Stimulated activated CD8-positive, alpha-beta memory T cell treated with anti-CD3 and anti-CD28 coated beads, Interleukin-7, amount 100 ng/mL, for 4 hours (primary cell): ENCODE data around the gene YARS1.
"Not testable (repeated sequence)": the region's sequence is repeated elsewhere in the genome, so short reads cannot be mapped to it uniquely, and the experiment has no call there.

Source experiments
- DNase-seq, 2 donors: peaks; one replicate each; pipeline ENCODE4 v3.0.0-alpha.2; 2020; ENCODE audit warnings: low read depth in 2 of 2

Gene YARS1

DNA sequence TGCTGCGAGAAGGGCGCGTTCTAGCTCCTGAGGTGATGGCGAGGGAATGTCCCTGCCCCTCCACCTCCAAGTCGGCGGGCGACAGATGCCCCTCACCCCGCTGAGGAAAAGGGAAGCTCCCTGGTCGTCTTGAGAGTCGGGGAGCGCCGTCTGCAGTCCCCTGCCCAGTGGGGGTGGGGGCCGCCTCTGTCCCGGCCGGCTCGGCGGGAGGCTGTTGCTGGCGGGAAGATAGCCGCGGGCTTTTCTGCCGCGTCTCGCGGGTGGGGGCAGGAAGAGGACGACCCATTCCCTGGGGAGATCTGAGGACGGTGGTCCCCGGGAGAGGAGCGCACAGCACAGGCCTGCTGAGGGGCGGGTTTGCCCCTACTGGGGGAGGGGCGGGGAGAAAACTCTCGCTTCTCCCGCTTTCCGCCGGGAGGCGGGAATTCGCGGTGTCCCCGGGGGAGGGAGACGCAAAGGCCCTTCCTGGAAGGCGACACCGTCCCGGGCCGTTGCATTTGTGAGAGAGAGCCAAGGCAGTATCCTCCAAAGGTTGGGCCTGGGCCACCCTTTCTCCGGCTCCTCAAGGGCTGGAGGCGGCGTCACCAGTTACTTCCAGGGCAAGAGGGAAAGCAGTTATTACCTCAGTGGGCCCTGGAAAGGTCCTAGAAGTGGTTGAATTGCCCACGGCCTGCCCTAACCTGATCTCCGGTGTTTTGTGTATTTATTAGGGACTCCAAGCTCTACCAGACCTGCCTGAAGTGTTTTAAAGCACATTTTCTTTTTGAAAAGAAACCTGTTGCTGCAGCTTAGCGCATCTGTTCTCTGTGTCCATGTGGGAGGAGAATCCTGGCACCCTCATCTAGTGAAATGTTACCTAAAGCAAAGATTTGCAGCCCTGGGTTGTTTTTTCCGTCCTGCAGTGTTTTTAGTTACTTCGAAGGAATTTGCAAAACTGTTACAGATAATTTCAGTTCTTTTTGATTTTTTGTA lies 943 bp upstream of the YARS1 start:
- peak in 1 of 2 donors; percentile 16 for DNase-seq

DNA sequence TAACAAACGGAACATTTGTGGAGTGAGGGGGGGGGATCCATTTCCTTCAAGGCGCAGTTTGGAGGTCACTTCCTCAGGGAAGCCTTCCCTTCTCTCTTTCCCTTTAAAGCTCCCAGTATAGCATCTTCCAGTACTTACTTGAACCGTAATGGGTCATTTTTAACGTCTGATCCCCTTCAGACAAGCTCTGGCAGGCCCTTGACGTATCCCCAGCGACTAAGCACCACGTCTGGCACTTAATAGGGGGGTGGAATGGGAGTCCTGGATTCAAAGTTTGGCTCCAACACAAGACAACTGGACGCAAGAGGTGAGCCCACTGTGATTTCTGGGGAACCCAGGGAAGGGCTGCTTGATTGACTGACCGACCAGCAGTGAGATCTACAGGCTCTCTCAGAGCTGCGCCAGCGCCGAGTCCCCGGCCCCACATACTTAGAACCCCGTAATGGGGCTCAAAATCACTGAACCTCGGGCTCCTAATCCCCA lies 441 bp downstream of the YARS1 start:
- no peak for DNase-seq

DNA sequence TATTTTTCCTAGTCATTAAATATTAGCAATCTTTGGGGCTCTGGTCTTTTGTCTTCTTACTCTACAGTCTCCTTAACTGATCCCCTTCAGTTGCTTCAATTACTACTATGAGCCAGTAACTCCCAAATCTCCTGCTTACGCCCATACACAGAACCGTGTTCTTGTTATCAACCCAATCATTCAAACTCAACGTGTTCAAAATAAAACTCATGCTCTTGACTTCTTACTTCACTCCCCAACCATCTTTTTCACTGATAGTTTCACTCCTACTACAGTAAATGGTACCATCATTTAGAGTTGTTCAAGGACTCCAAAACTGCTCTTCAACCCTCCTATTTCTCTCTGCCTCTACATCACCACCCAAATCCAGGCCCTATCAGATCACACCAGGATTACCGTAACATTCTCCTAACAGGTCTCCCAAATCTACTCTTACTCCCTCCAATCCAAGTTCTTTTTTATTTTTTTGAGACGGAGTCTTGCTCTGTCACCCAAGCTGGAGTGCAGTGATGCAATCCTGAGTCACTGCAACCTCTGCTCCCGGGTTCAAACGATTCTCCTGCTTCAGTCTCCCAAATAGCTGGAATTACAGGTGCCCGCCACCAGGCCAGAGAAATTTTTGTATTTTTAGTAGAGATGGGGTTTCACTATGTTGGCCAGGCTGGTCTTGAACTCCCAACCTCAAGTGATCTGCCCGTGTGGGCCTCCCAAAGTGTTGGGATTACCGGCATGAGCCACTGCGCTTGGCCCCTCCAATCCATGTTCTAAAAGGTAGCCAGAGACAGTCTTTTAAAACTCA lies 3.0 kb downstream of the YARS1 start:
- DNase-seq, result no peak

DNA sequence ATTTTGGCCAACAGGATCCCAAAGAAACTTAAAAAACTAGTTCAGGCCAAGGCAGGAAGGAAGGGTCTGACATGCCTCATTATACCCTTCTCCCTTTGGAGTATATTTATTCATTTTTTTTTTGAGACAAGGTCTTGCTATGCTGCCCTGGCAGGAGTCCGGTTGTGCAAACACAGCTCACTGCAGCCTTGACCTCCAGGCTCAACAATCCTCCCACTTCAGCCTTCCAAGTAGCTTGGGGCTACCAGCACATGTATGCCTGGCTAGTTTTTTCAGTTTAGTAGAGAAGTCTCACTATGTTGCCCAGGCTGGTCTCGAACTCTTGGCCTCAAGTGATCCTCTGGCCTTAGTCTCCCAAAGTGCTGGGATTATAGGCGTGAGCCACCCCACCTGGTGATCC lies 5.2 kb downstream of the YARS1 start:
- no peak for DNase-seq

DNA sequence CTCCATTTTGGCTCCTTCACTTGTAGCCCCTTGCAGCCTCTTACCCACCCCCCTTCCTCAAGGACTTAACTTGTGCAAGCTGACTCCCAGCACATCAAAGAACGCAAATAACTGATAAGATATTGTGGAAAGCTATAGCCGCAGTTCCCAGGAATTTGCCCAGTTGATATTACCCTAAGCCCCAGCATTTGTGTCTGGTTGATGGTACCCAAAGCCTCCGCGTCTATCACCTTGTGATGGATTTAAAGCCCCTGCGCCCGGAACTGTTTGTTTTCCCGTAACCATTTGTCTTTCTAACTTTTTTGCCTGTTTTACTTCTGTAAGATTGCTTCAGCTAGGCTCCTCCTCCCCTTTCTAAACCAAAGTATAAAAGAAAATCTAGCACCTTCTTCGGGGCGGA lies 5.9 kb downstream of the YARS1 start:
- no peak for DNase-seq

DNA sequence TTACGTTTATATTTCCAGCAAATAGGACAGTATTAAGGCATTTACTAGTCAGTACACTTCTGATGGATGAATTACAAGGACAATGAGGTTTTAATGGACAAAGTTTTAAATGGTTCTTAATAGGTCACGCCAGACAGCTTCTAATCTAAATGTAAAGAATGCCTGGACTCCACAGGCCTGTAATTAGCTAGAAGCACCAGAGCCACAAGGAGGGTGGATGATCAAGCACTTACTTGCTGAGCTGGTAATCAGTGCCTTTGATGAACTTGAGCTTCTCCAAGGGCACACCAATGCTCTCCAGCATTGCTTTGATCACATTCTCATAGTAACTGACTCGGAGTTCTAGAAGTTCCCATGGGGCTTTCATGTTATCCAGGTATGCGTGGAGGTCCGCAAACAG lies 6.8 kb downstream of the YARS1 start:
- no peak for DNase-seq

DNA sequence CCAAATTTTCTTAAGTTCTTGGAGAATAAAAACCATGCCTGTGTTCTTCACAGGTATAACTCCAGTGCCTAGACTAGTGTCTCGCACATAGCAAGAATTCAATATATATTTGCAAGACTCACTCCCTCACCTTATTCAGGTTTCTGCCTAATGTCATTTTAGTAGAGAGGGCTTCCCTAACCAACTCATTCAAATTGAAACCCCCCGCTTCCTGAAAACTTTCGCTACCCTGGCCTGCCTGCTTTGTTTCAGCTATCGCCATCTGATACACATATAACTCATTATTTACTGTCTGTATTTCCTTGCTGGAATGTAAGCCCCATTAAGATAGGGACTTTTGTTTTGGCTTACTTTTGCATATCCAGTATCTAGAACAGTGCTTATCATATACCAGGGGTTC lies 8.6 kb downstream of the YARS1 start:
- no peak for DNase-seq

DNA sequence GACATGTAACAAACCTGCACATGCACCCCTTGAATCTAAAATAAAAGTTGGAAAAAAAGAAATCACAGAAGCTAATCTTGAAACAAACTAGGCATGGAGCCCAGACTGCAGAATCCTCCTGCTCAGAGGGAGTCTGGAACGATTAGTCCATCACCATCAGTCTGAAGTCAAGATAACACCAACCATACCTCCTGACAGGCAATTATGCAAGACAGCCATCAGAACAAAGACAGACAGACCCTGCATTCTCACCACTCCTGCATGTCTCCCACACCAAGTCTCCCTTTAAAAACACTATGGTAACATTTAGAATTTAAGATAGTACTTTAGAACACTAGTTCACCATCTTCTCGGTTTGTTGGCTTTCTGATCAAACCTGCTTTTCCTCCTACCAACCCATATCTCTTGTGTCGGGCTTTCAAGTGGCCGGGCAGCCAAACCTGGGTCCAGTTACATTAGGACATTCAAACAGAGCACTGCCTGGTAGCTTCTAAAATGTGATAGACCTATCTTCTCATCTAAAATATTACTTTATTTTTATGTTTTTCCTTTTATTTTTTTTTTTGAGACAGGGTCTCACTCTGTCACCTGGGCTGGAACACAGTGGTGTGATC lies 10.1 kb downstream of the YARS1 start:
- DNase-seq, result no peak

DNA sequence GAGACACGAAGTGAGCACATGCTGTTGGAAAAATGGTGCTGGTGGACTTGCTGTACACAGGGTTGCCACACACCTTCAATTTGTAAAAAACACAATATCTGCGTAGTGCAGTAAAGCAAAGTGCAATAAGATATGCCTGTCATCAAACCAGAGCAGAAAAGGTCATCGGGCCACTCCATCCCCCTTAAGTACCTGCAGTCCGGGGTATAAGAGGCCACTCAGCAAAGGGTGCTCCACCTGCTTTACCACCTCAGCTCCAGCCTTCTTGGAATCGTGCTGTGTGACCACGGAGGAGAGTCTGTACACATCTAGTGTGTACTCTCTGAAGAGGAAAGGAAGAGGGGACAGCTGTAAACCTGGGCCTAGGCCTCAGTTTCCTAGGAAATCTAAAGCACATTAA lies 10.9 kb downstream of the YARS1 start:
- DNase-seq, result no peak

DNA sequence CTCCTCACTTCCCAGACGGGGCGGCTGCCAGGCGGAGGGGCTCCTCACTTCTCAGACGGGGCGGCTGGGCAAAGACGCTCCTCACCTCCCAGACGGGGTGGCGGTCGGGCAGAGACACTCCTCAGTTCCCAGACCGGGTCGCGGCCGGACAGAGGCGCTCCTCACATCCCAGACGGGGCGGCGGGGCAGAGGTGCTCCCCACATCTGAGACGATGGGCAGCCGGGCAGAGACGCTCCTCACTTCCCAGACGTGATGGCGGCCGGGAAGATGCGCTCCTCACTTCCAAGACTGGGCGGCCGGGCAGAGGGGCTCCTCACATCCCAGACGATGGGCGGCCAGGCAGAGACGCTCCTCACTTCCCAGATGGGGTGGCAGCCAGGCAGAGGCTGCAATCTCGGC lies 12.7 kb downstream of the YARS1 start:
- DNase-seq, result not testable (repeated sequence)

DNA sequence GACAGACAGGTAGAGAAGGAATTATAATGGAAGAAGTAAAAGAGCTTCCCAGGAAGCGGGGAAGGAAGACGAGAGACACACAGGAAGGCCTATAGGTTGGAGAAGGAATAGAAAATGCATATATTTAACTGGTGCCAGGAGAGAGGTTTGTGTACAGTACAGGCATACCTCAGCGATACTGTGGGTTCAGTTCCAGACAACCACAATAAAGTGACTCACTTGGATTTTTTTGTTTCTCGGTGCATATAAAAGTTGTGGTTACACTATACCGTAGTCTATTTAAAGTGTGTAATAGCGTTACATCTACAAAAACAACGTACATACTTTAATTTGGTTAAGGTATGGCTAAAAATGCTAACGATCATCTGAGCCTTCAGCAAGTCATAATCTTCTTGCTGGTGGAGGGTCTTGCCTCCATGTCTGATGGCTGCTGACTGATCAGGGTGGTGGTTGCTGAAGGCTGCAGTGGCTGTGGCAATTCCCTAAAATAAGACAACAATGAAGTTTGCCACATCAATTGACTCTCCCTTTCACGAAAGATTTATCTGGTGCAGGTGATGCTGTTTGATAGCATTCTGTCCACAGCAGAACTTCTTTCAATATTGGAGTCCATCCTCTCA lies 16.0 kb downstream of the YARS1 start:
- DNase-seq, result no peak

DNA sequence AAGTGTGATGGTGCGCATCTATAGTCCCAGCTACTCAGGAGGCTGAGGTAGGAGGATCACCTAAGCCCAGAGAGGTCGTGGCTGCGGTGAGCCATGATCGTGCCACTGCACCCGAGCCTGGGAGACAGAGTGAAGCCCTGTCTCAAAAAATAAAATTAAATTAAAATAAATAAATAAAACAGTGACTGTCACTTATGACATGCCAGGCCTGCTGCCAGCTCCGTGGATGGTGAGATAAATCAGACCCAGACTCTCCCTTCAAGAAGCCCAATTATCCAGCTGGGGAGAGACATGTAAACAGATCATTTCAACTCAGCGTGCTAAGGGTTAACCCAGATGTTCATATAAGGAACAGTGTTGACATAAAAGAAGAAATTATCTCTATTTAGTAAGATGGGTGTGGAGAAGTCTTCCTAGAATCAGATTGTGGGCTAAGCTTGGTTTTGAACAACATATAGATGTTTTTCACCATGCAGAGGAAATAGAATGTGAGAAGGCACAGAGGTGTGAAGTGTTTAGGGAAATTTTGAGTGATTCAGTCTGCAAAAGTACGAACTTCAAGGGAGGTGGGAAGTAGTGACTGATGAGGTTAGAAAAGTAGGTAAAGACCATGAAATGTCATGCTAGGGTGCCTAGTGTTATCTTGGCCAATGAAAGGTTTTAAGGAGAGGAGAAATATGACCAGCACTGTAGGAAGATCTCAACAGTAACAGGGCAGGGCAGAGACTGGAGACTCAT lies 18.3 kb downstream of the YARS1 start:
- DNase-seq, result no peak

DNA sequence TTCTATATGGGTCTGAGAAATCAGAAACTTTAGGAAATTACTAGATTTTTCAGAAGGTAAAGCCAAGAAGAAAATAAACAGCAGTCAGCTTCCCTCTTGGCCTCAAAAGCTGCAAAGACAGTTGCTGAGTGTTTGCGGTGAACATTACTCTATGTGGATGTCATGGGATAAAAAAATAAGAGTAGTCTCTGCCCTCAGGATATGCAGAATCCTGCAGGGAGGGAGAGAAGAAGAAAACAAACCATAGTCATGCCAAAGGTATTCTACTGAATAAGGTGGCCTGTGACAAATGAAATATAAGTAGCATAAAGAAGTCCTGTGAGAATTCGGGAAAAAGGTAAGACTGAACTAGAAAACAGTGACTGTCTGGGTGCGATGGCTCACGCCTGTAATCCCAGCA lies 19.0 kb downstream of the YARS1 start:
- no peak for DNase-seq

DNA sequence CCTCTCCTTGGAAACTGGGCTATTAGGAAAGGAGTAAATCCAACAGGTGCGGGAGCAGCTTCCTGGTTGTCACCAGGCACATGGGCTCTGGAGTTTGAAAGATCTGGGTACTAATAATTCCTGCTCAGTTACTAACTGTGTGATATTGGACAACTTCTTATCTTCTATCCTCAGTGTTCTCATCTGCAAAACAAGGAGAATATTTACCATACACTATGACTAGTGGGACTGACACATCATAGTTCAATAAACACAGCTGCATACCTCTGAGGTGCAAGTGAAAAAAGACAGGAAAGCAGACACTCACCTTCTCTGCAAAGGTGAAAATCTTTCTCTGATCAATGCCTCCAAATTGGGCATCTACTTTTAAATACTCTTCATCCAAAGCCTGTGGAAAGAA lies 19.7 kb downstream of the YARS1 start:
- no peak for DNase-seq

DNA sequence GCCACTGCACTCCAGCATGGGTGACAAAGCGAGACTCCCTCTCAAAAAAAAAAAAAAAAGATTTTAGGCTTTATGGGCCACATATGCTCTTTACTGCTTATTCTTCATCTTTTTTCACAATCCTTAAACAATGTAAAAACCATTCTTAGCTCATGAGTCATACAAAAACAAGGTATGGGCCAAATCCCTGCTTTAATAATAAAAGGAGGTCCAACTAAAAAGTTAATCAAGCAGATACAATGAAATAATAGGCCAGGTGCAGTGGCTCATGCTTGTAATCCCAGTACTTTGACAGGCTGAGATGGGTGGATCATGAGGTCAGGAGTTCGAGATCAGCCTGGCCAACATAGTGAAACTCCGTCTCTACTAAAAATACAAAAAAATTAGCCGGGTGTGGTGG lies 21.4 kb downstream of the YARS1 start:
- DNase-seq, result not testable (repeated sequence)

DNA sequence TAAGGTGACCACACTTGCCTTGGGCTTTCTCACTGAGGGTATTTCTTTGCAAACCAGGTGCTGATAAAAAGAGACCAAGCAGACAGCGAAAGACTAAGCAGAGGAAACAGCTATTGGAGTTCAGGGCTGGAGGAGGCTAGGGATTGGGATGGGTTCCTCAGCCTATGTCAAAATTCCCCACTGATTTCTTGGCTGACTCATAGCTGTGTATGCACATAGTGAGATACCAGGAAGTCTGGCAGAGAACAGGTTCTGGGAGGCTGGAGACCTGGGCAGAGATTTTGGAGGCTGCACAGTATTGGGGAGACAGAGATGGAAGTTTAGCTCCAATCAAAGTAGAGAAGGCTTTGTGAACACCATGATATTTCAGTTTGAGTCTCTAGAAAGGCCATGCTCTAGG lies 25.3 kb downstream of the YARS1 start:
- DNase-seq, result no peak

DNA sequence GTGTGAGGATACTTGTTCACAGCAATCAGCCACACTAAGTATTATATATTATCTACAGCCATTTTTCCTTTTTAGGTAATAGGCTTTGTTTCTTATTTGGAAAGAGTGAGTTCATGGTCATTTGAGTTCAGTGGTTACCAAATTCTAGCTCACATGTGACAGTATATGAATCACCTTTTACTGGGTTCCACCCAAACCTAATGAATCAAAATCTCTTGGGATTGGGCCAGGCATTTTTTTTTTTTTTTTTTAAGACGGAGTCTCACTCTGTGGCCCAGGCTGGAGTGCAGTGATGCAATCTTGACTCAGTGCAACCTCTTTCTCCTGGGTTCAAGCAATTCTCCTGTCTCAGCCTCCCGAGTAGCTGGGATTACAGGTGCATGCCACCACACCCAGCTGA lies 27.8 kb downstream of the YARS1 start:
- DNase-seq, result not testable (repeated sequence)

DNA sequence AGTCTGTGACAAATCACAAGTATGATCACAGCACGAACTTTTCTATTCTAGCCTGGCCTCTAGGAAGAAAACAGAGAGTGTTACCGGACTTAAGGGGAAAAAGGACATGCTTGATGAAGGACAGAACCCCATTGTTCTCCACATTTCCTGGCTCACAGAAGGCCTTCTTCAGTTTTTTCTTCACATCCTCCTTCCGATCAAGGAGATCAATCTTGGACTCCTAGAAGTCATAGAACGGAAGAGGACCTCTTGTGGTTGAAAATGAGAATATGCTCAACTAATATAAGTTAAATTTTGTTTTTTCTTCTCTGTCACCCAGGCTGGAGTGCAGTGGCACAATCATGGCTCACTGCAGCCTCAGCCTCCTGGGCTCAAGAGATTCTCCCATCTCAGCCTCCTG lies 30.3 kb downstream of the YARS1 start:
- no peak for DNase-seq

DNA sequence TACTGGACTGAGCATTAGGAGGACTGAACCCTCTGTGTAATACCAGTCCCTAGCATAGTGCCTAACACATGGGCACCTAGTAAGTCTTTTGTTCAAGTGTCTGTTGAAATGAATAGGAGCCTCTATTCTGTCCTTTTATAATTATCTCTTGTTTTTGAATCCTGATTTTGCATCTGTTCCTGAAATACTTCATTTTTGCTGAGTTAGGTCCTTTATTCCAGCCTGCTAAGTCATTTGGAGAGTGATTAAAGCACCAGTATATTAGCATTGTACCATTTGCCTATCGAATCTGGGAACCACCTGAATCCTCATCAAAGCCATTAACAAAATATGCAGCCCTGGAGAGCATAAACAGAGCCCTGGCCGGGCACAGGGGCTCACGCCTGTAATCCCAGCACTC lies 32.3 kb downstream of the YARS1 start:
- no peak for DNase-seq

DNA sequence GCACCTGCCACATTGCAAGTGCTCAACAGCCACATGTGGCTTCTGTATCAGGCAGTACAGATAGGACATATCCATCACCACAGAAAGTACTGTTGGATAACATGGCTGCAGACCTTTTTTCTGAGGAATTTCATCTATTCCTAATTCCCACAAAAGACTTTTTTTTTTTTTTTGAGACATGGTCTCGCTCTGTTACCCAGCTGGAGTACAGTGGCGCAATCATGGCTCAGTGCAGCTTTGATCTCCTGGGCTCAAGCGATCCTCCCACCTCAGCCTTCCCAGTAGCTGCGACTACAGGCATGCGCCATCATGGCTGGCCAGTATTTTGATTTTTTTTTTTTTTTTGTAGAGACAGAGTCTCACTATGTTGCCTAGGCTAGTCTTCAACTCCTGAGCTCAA lies 33.3 kb downstream of the YARS1 start:
- DNase-seq, result no peak

DNA sequence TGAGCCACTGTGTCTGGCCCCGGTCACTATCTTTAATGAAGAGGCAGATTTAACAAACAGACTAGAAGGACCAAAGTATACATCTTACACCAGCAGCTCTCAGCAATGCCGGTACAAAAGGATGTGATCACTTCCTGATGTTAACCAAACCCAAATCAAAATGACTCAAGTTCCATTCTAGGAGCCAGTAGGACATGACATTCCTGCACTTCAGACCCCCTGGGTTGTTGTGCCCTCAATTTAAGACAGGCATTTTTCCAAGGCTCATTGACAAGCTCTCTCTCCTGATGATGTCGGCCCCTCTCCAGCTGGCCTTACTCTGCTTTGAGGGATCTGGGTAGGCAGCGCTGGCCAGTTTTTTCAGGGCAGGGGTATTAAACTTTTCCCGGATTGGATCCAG lies 35.1 kb downstream of the YARS1 start:
- DNase-seq, result no peak
